Loucy (cell line): ENCODE data around the gene TCAIM.

Experiments used
- CTCF ChIP-seq: fragments of 200-600 bp; sonication (generic); conservative IDR thresholded peaks from 2 replicates; pipeline ENCODE4 v1.5.1; 2014; ENCODE audit warnings: mild to moderate bottlenecking, antibody characterized with exemption, low read length
- EZH2phosphoT487 ChIP-seq: fragments of 200-600 bp; IDR thresholded peaks from 2 replicates; pipeline ENCODE4 v1.6.1; 2018; ENCODE audit warnings: antibody characterized with exemption, mild to moderate bottlenecking, moderate library complexity, borderline replicate concordance

GRCh38 chr3:44398853-44399252 is 60.3 kb downstream of the TCAIM start:
- TF ChIP-seq EZH2phosphoT487 (no peak), CTCF (no peak)
